IMR-90 (cell line): ENCODE results near the gene HEYL. TPM values are rescaled to one million over a fixed set of nuclear protein-coding genes. Genes with fewer than 3 reads are reported as not detected.

Experiments used
- ATAC-seq: fragments of 200-7000 bp; cut with Tn5 transposase; 2 replicates; pipeline ENCODE4 v1.9.1; 2020; ENCODE audit warnings: low read depth, mild to moderate bottlenecking, moderate library complexity
- BruUV-seq: library from RNA; stranded (reverse); fragments of 400-500 nt; replicated peaks from 2 replicates; lab custom pipeline; 2021; lab: Mats Ljungman, UMichigan
- CTCF ChIA-PET: fragments of 300-600 bp; formaldehyde crosslinking; extraction: SDS; loops from one replicate; lab custom pipeline; 2021; ENCODE audit warnings: antibody characterized with exemption; lab: Yijun Ruan, JAX
- POLR2A ChIA-PET: fragments of 300-600 bp; sonication (Branson Sonifier 250); formaldehyde crosslinking; loops from one replicate; lab custom pipeline; 2022; ENCODE audit warnings: antibody characterized with exemption; ENCODE audit not compliant: unreplicated experiment; lab: Charles Lee
- DNase-seq: peaks from one replicate; pipeline ENCODE4 v3.0.0; 2013
- H2AFZ ChIP-seq: replicated peaks from 2 replicates; pipeline ENCODE3; 2013; ENCODE audit warnings: low read length, mild to moderate bottlenecking; ENCODE audit not compliant: poor library complexity
- H2AK5ac ChIP-seq: 2 replicates; pipeline ENCODE4 v1.6.1; 2013; ENCODE audit warnings: low read depth, low read length, inconsistent platforms
- H2AK9ac ChIP-seq: replicated peaks from 2 replicates; pipeline ENCODE3; 2013; ENCODE audit warnings: mild to moderate bottlenecking, low read depth, low read length, moderate library complexity; ENCODE audit not compliant: poor library complexity
- H2BK120ac ChIP-seq: 2 replicates; pipeline ENCODE4 v1.6.1; 2013; ENCODE audit warnings: low read depth, low read length, inconsistent platforms
- H2BK15ac ChIP-seq: 3 replicates; pipeline ENCODE4 v1.6.1; 2013; ENCODE audit warnings: low read depth, low read length, inconsistent platforms
- H2BK20ac ChIP-seq: 2 replicates; pipeline ENCODE4 v1.6.1; 2013; ENCODE audit warnings: low read depth, mild to moderate bottlenecking, inconsistent platforms, low read length, moderate library complexity
- H2BK5ac ChIP-seq: 2 replicates; pipeline ENCODE4 v1.6.1; 2013; ENCODE audit warnings: mild to moderate bottlenecking, low read depth, low read length, inconsistent platforms; ENCODE audit not compliant: poor library complexity, severe bottlenecking
- H3K14ac ChIP-seq: replicated peaks from 2 replicates; pipeline ENCODE4 v1.6.1; 2013; ENCODE audit warnings: low read depth, low read length, inconsistent platforms
- H3K18ac ChIP-seq: 2 replicates; pipeline ENCODE4 v1.6.1; 2013; ENCODE audit warnings: low read depth, low read length, control low read depth
- H3K23ac ChIP-seq: 2 replicates; pipeline ENCODE4 v1.6.1; 2013; ENCODE audit warnings: low read depth, low read length, inconsistent platforms
- H3K27ac ChIP-seq: 2 replicates; pipeline ENCODE4 v1.5.1; 2013; ENCODE audit warnings: mild to moderate bottlenecking, control low read depth, low read length; ENCODE audit not compliant: insufficient read depth
- H3K27me3 ChIP-seq: 2 replicates; pipeline ENCODE4 v1.6.1; 2013; ENCODE audit warnings: low read length; ENCODE audit not compliant: control insufficient read depth, insufficient read depth
- H3K36me3 ChIP-seq: 2 replicates; pipeline ENCODE4 v1.6.1; 2013; ENCODE audit warnings: low read length, mixed read lengths; ENCODE audit not compliant: control insufficient read depth, insufficient read depth
- H3K4ac ChIP-seq: 2 replicates; pipeline ENCODE4 v1.6.1; 2013; ENCODE audit warnings: low read depth, low read length, inconsistent platforms
- H3K4me1 ChIP-seq: 2 replicates; pipeline ENCODE4 v1.6.1; 2013; ENCODE audit warnings: low read length, mixed read lengths; ENCODE audit not compliant: control insufficient read depth, insufficient read depth
- H3K4me2 ChIP-seq: 2 replicates; pipeline ENCODE4 v1.6.1; 2013; ENCODE audit warnings: low read depth, mild to moderate bottlenecking, control low read depth, low read length, moderate library complexity
- H3K4me3 ChIP-seq: 2 replicates; pipeline ENCODE4 v1.5.1; 2013; ENCODE audit warnings: low read depth, mild to moderate bottlenecking, control low read depth, low read length, moderate library complexity; ENCODE audit not compliant: insufficient read depth
- H3K56ac ChIP-seq: 2 replicates; pipeline ENCODE4 v1.6.1; 2013; ENCODE audit warnings: low read length, inconsistent platforms; ENCODE audit not compliant: insufficient read depth; ENCODE audit errors: extremely low read depth
- H3K79me1 ChIP-seq, 2 experiments: 2 replicates each; pipeline ENCODE4 v1.6.1; 2013; ENCODE audit warnings: low read length in 2 of 2, inconsistent platforms in 1 of 2, low read depth in 1 of 2
- H3K9ac ChIP-seq: 2 replicates; pipeline ENCODE4 v1.6.1; 2013; ENCODE audit warnings: low read depth, low read length, control low read depth
- H3K9me1 ChIP-seq: 2 replicates; pipeline ENCODE4 v1.6.1; 2013; ENCODE audit warnings: low read length, inconsistent platforms; ENCODE audit not compliant: insufficient read depth
- H3K9me3 ChIP-seq: 2 replicates; pipeline ENCODE4 v1.6.1; 2013; ENCODE audit warnings: low read length; ENCODE audit not compliant: control insufficient read depth, insufficient read depth
- H4K20me1 ChIP-seq: 2 replicates; pipeline ENCODE4 v1.6.1; 2013; ENCODE audit warnings: low read length, inconsistent platforms; ENCODE audit not compliant: insufficient read depth
- H4K5ac ChIP-seq: 2 replicates; pipeline ENCODE4 v1.6.1; 2013; ENCODE audit warnings: mild to moderate bottlenecking, low read depth, low read length, control low read depth
- H4K8ac ChIP-seq, 2 experiments: 2 replicates each; pipeline ENCODE4 v1.6.1; 2013; ENCODE audit warnings: low read depth in 2 of 2, low read length in 2 of 2, control low read depth in 1 of 2, inconsistent platforms in 1 of 2
- H4K91ac ChIP-seq: 2 replicates; pipeline ENCODE4 v1.6.1; 2013; ENCODE audit warnings: low read depth, low read length, inconsistent platforms; ENCODE audit not compliant: insufficient read depth
- BHLHE40 ChIP-seq: fragments of 150-350 bp; IDR thresholded peaks from 2 replicates; pipeline ENCODE4 v1.6.1; 2016; ENCODE audit warnings: mild to moderate bottlenecking, low read depth, low read length
- CEBPB ChIP-seq: IDR thresholded peaks from 2 replicates; pipeline ENCODE4 v1.6.1; 2012; ENCODE audit warnings: low read depth, low read length, improper control_type of control experiment
- CHD1 ChIP-seq: IDR thresholded peaks from 2 replicates; pipeline ENCODE4 v1.6.1; 2012; ENCODE audit warnings: low read depth, low read length, improper control_type of control experiment
- MAFK ChIP-seq: IDR thresholded peaks from 2 replicates; pipeline ENCODE4 v1.6.1; 2012; ENCODE audit warnings: low read depth, low read length, improper control_type of control experiment
- MAZ ChIP-seq: IDR thresholded peaks from 2 replicates; pipeline ENCODE4 v1.6.1; 2012; ENCODE audit warnings: low read depth, mild to moderate bottlenecking, low read length, improper control_type of control experiment, moderate library complexity, borderline replicate concordance
- MXI1 ChIP-seq: IDR thresholded peaks from 2 replicates; pipeline ENCODE4 v1.6.1; 2012; ENCODE audit warnings: low read depth, mild to moderate bottlenecking, low read length, moderate library complexity, borderline replicate concordance
- NFE2L2 ChIP-seq: fragments of 150-350 bp; IDR thresholded peaks from 2 replicates; pipeline ENCODE4 v1.6.1; 2016; ENCODE audit warnings: low read depth, mild to moderate bottlenecking, low read length
- RAD21 ChIP-seq: IDR thresholded peaks from 2 replicates; pipeline ENCODE4 v1.6.1; 2012; ENCODE audit warnings: low read length, improper control_type of control experiment
- RFX5 ChIP-seq: IDR thresholded peaks from 2 replicates; pipeline ENCODE4 v1.8.0; 2012; ENCODE audit warnings: low read depth, mild to moderate bottlenecking, low read length, moderate library complexity
- SMC3 ChIP-seq: fragments of 150-350 bp; IDR thresholded peaks from 2 replicates; pipeline ENCODE4 v1.6.1; 2016; ENCODE audit warnings: low read depth, mild to moderate bottlenecking, antibody characterized with exemption, low read length, moderate library complexity
- WGBS, 2 experiments: methylation state at CpG; one replicate each; pipeline versions ENCODE4 v1.1.5 to v1.1.7; 2013; ENCODE audit warnings: missing lambda C conversion rate in 2 of 2; ENCODE audit not compliant: insufficient read length in 1 of 2; ENCODE audit errors: extremely low coverage in 2 of 2; 5-methylcytosine and 5-hydroxymethylcytosine counted together
- dilution Hi-C: fragments of 300-500 bp; cut with HindIII; formaldehyde crosslinking; loops from one replicate; pipeline ENCODE4 v1.14.3; 2018; ENCODE audit warnings: low sequenced_read_pairs; ENCODE audit not compliant: unreplicated experiment
- in situ Hi-C: fragments of 300-500 bp; cut with MboI; formaldehyde crosslinking; loops from 3 replicates; pipeline ENCODE4 v1.14.3; 2019; ENCODE audit warnings: low sequenced_read_pairs, inconsistent platforms, mixed read lengths
- intact Hi-C: fragments of 100-400 bp; cut with micrococcal nuclease; formaldehyde crosslinking; loops from 2 replicates; pipeline ENCODE4 v1.10.0; 2022
- polyA plus RNA-seq, 3 experiments: library from polyadenylated mRNA; depleted of rRNA; stranded (reverse); fragments of >200 nt; gene quantifications; 2 replicates each; pipeline ENCODE4 v1.2.3, GENCODE V29; 2012; ENCODE audit warnings: low replicate concordance in 1 of 3
- total RNA-seq: library from RNA; depleted of rRNA; stranded (reverse); fragments of >200 nt; gene quantifications from 2 replicates; pipeline ENCODE4 v1.2.3, GENCODE V29; 2012
- TF ChIP-seq, protein P1 (sequence below): conservative IDR thresholded peaks from 2 replicates; pipeline ENCODE4 v1.5.1; 2012; ENCODE audit warnings: mild to moderate bottlenecking, low read depth, low read length, improper control_type of control experiment
- TF ChIP-seq, protein P2 (sequence below): fragments of 150-350 bp; IDR thresholded peaks from 2 replicates; pipeline ENCODE4 v1.6.1; 2016; ENCODE audit warnings: low read depth, mild to moderate bottlenecking, low read length, moderate library complexity, borderline replicate concordance

HEYL gene
- total and polyA plus RNA-seq, 2 of the 4 experiments (the other 2 are of a cell fraction), result 0.02 TPM; not detected in 1

DNA sequence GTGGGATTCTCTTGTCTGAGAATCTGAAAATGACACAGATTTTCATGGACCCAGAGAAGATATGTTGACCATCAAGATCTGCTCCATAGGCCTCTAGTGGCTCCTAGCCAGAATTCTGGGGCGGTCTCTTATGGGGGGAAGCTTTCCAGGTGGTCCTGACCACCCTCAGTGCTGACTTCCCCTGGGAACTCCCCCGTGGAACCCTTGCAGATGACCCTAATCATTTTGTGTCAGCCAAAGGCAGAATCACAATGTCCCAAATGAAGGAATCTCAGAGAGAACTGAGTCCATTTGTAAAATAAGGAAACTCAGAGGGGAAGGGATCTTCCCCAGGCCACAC, 3.6 kb downstream of the HEYL start:
- Histone ChIP-seq H2AK5ac (no peak overlapping the region), H3K14ac (no peak overlapping the region), H2BK5ac (no peak overlapping the region), H3K4me3 (no peak overlapping the region), H2BK120ac (no peak overlapping the region), H3K9ac (no peak overlapping the region), H3K27me3 (peaks cover 39% of the 10 kb centered on the region), H3K27ac (no peak overlapping the region), H4K8ac (no peak overlapping the region), H4K20me1 (no peaks in the 10 kb centered on the region), H3K4me1 (no peaks in the 10 kb centered on the region; the same call in 1 of the 2 replicates), H3K4me2 (no peak overlapping the region), H3K56ac (no peak overlapping the region), H4K5ac (no peak overlapping the region), H2BK15ac (no peak overlapping the region), H2AK9ac (no peak overlapping the region), H4K91ac (no peak overlapping the region), H3K79me1 (no peaks in the 10 kb centered on the region; a peak in 1 of 4 replicates), H3K9me1 (peaks cover 4% of the 10 kb centered on the region; the same call in 1 of the 2 replicates), H2BK20ac (no peak overlapping the region), H3K4ac (no peak overlapping the region), H2AFZ (no peak overlapping the region), H3K9me3 (no peaks in the 10 kb centered on the region; the same call in 1 of the 2 replicates), H3K36me3 (no peaks in the 10 kb centered on the region), H3K23ac (no peak overlapping the region), H3K18ac (no peak overlapping the region)
- BruUV-seq, result no TSS peak
- CTCF ChIA-PET, result no interaction called here
- DNase-seq (no peak), ATAC-seq (no peak)
- TF ChIP-seq MAZ (no peak), BHLHE40 (no peak), CEBPB (no peak), RFX5 (no peak), MXI1 (no peak), NFE2L2 (no peak), MAFK (no peak), CHD1 (no peak), SMC3 (no peak), RAD21 (no peak)
- TF ChIP-seq, protein P1, sequence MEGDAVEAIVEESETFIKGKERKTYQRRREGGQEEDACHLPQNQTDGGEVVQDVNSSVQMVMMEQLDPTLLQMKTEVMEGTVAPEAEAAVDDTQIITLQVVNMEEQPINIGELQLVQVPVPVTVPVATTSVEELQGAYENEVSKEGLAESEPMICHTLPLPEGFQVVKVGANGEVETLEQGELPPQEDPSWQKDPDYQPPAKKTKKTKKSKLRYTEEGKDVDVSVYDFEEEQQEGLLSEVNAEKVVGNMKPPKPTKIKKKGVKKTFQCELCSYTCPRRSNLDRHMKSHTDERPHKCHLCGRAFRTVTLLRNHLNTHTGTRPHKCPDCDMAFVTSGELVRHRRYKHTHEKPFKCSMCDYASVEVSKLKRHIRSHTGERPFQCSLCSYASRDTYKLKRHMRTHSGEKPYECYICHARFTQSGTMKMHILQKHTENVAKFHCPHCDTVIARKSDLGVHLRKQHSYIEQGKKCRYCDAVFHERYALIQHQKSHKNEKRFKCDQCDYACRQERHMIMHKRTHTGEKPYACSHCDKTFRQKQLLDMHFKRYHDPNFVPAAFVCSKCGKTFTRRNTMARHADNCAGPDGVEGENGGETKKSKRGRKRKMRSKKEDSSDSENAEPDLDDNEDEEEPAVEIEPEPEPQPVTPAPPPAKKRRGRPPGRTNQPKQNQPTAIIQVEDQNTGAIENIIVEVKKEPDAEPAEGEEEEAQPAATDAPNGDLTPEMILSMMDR, result no peak
- TF ChIP-seq, protein P2, sequence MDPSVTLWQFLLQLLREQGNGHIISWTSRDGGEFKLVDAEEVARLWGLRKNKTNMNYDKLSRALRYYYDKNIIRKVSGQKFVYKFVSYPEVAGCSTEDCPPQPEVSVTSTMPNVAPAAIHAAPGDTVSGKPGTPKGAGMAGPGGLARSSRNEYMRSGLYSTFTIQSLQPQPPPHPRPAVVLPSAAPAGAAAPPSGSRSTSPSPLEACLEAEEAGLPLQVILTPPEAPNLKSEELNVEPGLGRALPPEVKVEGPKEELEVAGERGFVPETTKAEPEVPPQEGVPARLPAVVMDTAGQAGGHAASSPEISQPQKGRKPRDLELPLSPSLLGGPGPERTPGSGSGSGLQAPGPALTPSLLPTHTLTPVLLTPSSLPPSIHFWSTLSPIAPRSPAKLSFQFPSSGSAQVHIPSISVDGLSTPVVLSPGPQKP, result no peak
- in situ Hi-C loops, result no loop called here
- intact Hi-C loops, result no loop called here
- POLR2A ChIA-PET, result no interaction called here
- dilution Hi-C loops, result no loop called here
- whole genome bisulfite sequencing, 2 experiments, result no CpG with 5 or more reads among the region's 2 CpGs
